ENCODE measurements around the gene SUN3. TPM values are rescaled to one million over a fixed set of nuclear protein-coding genes. Genes with fewer than 3 reads are reported as not detected.

The SUN3 gene
- total and polyA plus RNA-seq, 2 of the 4 experiments (the other 2 are of a cell fraction), result not detected

- Histone ChIP-seq H3K4ac (ENCODE audit: low read depth, low read length) (no peak overlapping the region), H2BK5ac (ENCODE audit: low read depth, low read length, poor library complexity, severe bottlenecking) (no peak overlapping the region), H3K9me3 (ENCODE audit: control insufficient read depth, insufficient read depth, low read length) (no peaks in the 10 kb centered on the region), H2AFZ (replicated peaks; ENCODE audit: low read length, poor library complexity) (no peak overlapping the region), H3K4me3 (ENCODE audit: insufficient read depth, low read depth, low read length) (no peak overlapping the region), H4K91ac (ENCODE audit: insufficient read depth, low read depth, low read length) (no peak overlapping the region), H3K36me3 (ENCODE audit: control insufficient read depth, insufficient read depth, low read length) (peaks cover 50% of the 10 kb centered on the region), H2BK120ac (ENCODE audit: low read depth, low read length) (no peak overlapping the region), H3K18ac (ENCODE audit: low read depth, low read length) (no peak overlapping the region), H3K27ac (ENCODE audit: insufficient read depth, low read length) (no peak overlapping the region), H2AK9ac (replicated peaks; ENCODE audit: low read depth, low read length, poor library complexity) (no peak overlapping the region), H4K5ac (ENCODE audit: low read depth, low read length) (no peak overlapping the region), H3K4me1 (ENCODE audit: control insufficient read depth, insufficient read depth, low read length) (peaks cover 3% of the 10 kb centered on the region; the same call in 1 of the 2 replicates), H3K56ac (ENCODE audit: extremely low read depth, insufficient read depth, low read length) (no peak overlapping the region), H3K14ac (replicated peaks; ENCODE audit: low read depth, low read length) (no peak overlapping the region), H2BK15ac (ENCODE audit: low read depth, low read length) (no peak overlapping the region), H3K23ac (ENCODE audit: low read depth, low read length) (no peak overlapping the region), H4K8ac (ENCODE audit: low read depth in 2 of 2, low read length in 2 of 2) (no peak overlapping the region), H2BK20ac (ENCODE audit: low read depth, low read length) (no peak overlapping the region), H2AK5ac (ENCODE audit: low read depth, low read length) (no peak overlapping the region), H3K4me2 (ENCODE audit: low read depth, low read length) (no peak overlapping the region), H3K9ac (ENCODE audit: low read depth, low read length) (no peak overlapping the region), H4K20me1 (ENCODE audit: insufficient read depth, low read length) (no peaks in the 10 kb centered on the region; the same call in 1 of the 2 replicates), H3K27me3 (ENCODE audit: control insufficient read depth, insufficient read depth, low read length) (no peaks in the 10 kb centered on the region), H3K79me1 (ENCODE audit: low read depth in 1 of 2, low read length in 2 of 2) (peaks cover 8 to 20% of the 10 kb centered on the region in 2 experiments), H3K9me1 (ENCODE audit: insufficient read depth, low read length) (peaks cover 16% of the 10 kb centered on the region)
- POLR2A ChIA-PET (ENCODE audit: unreplicated experiment), result no interaction called here
- CTCF ChIA-PET, result interaction anchor here (1.5 kb wide), 1 partner anchor 21 kb away, joined by 4 read pairs; no protein-coding TSS in a partner anchor
- no peak for ATAC-seq (ENCODE audit: low read depth)
- no peak for DNase-seq
- no TSS peak for BruUV-seq (replicated peaks)
- in situ Hi-C loops (cut with MboI; ENCODE audit: low sequenced_read_pairs) (no loop called here), dilution Hi-C loops (cut with HindIII; ENCODE audit: low sequenced_read_pairs, unreplicated experiment) (no loop called here), intact Hi-C loops (cut with micrococcal nuclease) (no loop called here)
- 100% methylated on average over 3 of the region's 5 CpGs; no CpG with 5 or more reads in 1 of the 2 experiments for WGBS, 2 experiments (ENCODE audit: extremely low coverage in 2 of 2, insufficient read length in 1 of 2)
- TF ChIP-seq BHLHE40 (IDR thresholded peaks at IDR 0.05; ENCODE audit: low read depth, low read length) (no peak), RCOR1 (IDR thresholded peaks at IDR 0.05; ENCODE audit: insufficient replicate concordance, low read length) (no peak), MXI1 (IDR thresholded peaks at IDR 0.05; ENCODE audit: borderline replicate concordance, low read depth, low read length) (no peak), ELK1 (IDR thresholded peaks at IDR 0.05; ENCODE audit: borderline replicate concordance, low read depth, low read length) (no peak), MAZ (IDR thresholded peaks at IDR 0.05; ENCODE audit: borderline replicate concordance, low read depth, low read length) (no peak), CHD1 (IDR thresholded peaks at IDR 0.05; ENCODE audit: low read depth, low read length) (no peak), MAFK (IDR thresholded peaks at IDR 0.05; ENCODE audit: low read depth, low read length) (no peak)
Observed at GRCh38 chr7:47965456-47965855, 63.5 kb downstream of the SUN3 start.
